EL (cell line): ENCODE measurements around the gene VPS52.
"Not testable (repeated sequence)": the region's sequence is repeated elsewhere in the genome, so short reads cannot be mapped to it uniquely, and the experiment has no call there.

Source experiments
- DNase-seq: peaks from one replicate; pipeline ENCODE4 v3.0.0-alpha.2; 2016

VPS52 gene

GRCh38 chr6:33304216-33304615 lies 32.5 kb upstream of the VPS52 start:
- no peak for DNase-seq

- no peak for DNase-seq
Observed at GRCh38 chr6:33301877-33302276, 30.2 kb upstream of the VPS52 start.

- DNase-seq, result peak; percentile 95
Observed at GRCh38 chr6:33299237-33299944, 27.7 kb upstream of the VPS52 start.

- DNase-seq, result peak; percentile 72
Observed at GRCh38 chr6:33298773-33299236, 27.1 kb upstream of the VPS52 start, which contains the start of gene RGL2. Gene RGL2, minus strand, starts transcription at chr6:33298942. Its CDS starts 332 bp downstream, at chr6:33298610.

- DNase-seq, result peak; percentile 93
Observed at GRCh38 chr6:33297956-33298772, 26.5 kb upstream of the VPS52 start.

GRCh38 chr6:33297406-33297955 lies 25.8 kb upstream of the VPS52 start:
- peak; percentile 40 for DNase-seq

GRCh38 chr6:33296797-33297405 lies 25.2 kb upstream of the VPS52 start:
- DNase-seq, result no peak

GRCh38 chr6:33295621-33296369 lies 24.1 kb upstream of the VPS52 start:
- no peak for DNase-seq

GRCh38 chr6:33294086-33294823 lies 22.6 kb upstream of the VPS52 start:
- DNase-seq, result no peak

- DNase-seq, result no peak
Observed at GRCh38 chr6:33292996-33293682, 21.5 kb upstream of the VPS52 start.

GRCh38 chr6:33290459-33290858 lies 18.8 kb upstream of the VPS52 start:
- DNase-seq, result no peak

GRCh38 chr6:33289784-33290315 lies 18.2 kb upstream of the VPS52 start:
- DNase-seq, result no peak

- DNase-seq, result peak; percentile 92
Observed at GRCh38 chr6:33288921-33289783, 17.5 kb upstream of the VPS52 start, which contains the start of the genes PFDN6 and WDR46. Gene PFDN6, plus strand, starts transcription at chr6:33289601. Its CDS starts 256 bp downstream, at chr6:33289857. Gene WDR46, minus strand, starts transcription at chr6:33289239. Its CDS starts 69 bp downstream, at chr6:33289170.

GRCh38 chr6:33288141-33288920 lies 16.7 kb upstream of the VPS52 start:
- DNase-seq, result no peak

GRCh38 chr6:33286946-33287914 lies 15.6 kb upstream of the VPS52 start:
- DNase-seq, result no peak

GRCh38 chr6:33285214-33285613 lies 13.5 kb upstream of the VPS52 start:
- DNase-seq, result not testable (repeated sequence)

- no peak for DNase-seq
Observed at GRCh38 chr6:33280539-33280938, 8.9 kb upstream of the VPS52 start.
